H9 (cell line): Measurements from ENCODE around the gene NR2C1. TPM values are rescaled to one million over a fixed set of nuclear protein-coding genes. Genes with fewer than 3 reads are reported as not detected.

Experiments
- DNase-seq: peaks from one replicate; pipeline ENCODE4 v3.0.0-alpha.2; 2017
- H2AFZ ChIP-seq: one replicate; pipeline ENCODE4 v1.6.1; 2013; ENCODE audit warnings: mild to moderate bottlenecking, low read length, control low read depth, moderate library complexity
- H2AK5ac ChIP-seq: 2 replicates; pipeline ENCODE4 v1.6.1; 2013; ENCODE audit warnings: low read length, control low read depth, mixed read lengths; ENCODE audit not compliant: insufficient read length
- H2BK120ac ChIP-seq: one replicate; pipeline ENCODE4 v1.6.1; 2013; ENCODE audit warnings: low read depth, mild to moderate bottlenecking, low read length, control low read depth, inconsistent platforms; ENCODE audit not compliant: poor library complexity, severe bottlenecking
- H2BK12ac ChIP-seq: 2 replicates; pipeline ENCODE4 v1.6.1; 2013; ENCODE audit warnings: low read length, control low read depth, mixed read lengths, low read depth; ENCODE audit not compliant: insufficient read length
- H2BK15ac ChIP-seq: 2 replicates; pipeline ENCODE4 v1.6.1; 2013; ENCODE audit warnings: low read depth, low read length, control low read depth
- H2BK20ac ChIP-seq: one replicate; pipeline ENCODE4 v1.6.1; 2013; ENCODE audit warnings: low read depth, mild to moderate bottlenecking, low read length, control low read depth, inconsistent platforms; ENCODE audit not compliant: poor library complexity, severe bottlenecking
- H2BK5ac ChIP-seq: 2 replicates; pipeline ENCODE4 v1.6.1; 2013; ENCODE audit warnings: low read length, control low read depth, mixed read lengths; ENCODE audit not compliant: insufficient read length
- H3K14ac ChIP-seq: 2 replicates; pipeline ENCODE4 v1.6.1; 2013; ENCODE audit warnings: low read length, control low read depth; ENCODE audit not compliant: insufficient read depth
- H3K18ac ChIP-seq: 2 replicates; pipeline ENCODE4 v1.6.1; 2013; ENCODE audit warnings: low read depth, mild to moderate bottlenecking, mixed read lengths, low read length, control low read depth; ENCODE audit not compliant: insufficient read length
- H3K23ac ChIP-seq: 2 replicates; pipeline ENCODE4 v1.6.1; 2013; ENCODE audit warnings: low read length, control low read depth, mixed read lengths, low read depth; ENCODE audit not compliant: insufficient read length
- H3K23me2 ChIP-seq: 2 replicates; pipeline ENCODE4 v1.6.1; 2013; ENCODE audit warnings: low read depth, mild to moderate bottlenecking, mixed read lengths, low read length, control low read depth; ENCODE audit not compliant: insufficient read length, poor library complexity, severe bottlenecking
- H3K27ac ChIP-seq: 2 replicates; pipeline ENCODE4 v1.5.1; 2013; ENCODE audit warnings: low read length, control low read depth, mixed read lengths, low read depth; ENCODE audit not compliant: insufficient read length
- H3K27me3 ChIP-seq: 2 replicates; pipeline ENCODE4 v1.6.1; 2013; ENCODE audit warnings: low read length, control low read depth, inconsistent platforms; ENCODE audit not compliant: insufficient read depth
- H3K4ac ChIP-seq: 2 replicates; pipeline ENCODE4 v1.6.1; 2013; ENCODE audit warnings: low read depth, mild to moderate bottlenecking, control low read depth, inconsistent platforms, low read length, moderate library complexity
- H3K4me1 ChIP-seq: 2 replicates; pipeline ENCODE4 v1.6.1; 2013; ENCODE audit warnings: low read length, control low read depth, inconsistent platforms; ENCODE audit not compliant: insufficient read depth
- H3K4me2 ChIP-seq: 2 replicates; pipeline ENCODE4 v1.6.1; 2013; ENCODE audit warnings: low read length, control low read depth, mixed read lengths; ENCODE audit not compliant: insufficient read length, insufficient read depth
- H3K56ac ChIP-seq: 2 replicates; pipeline ENCODE4 v1.6.1; 2013; ENCODE audit warnings: low read depth, mild to moderate bottlenecking, mixed read lengths, low read length, control low read depth; ENCODE audit not compliant: insufficient read length
- H3K79me1 ChIP-seq: 2 replicates; pipeline ENCODE4 v1.6.1; 2013; ENCODE audit warnings: low read depth, mild to moderate bottlenecking, moderate library complexity, low read length, control low read depth, inconsistent platforms; ENCODE audit not compliant: insufficient read depth, poor library complexity, severe bottlenecking
- H3K79me2 ChIP-seq: 2 replicates; pipeline ENCODE4 v1.6.1; 2013; ENCODE audit warnings: low read length, control low read depth, inconsistent platforms; ENCODE audit not compliant: insufficient read depth
- H3K9ac ChIP-seq: 2 replicates; pipeline ENCODE4 v1.6.1; 2013; ENCODE audit warnings: low read length, control low read depth, mixed read lengths; ENCODE audit not compliant: insufficient read length; ENCODE audit errors: extremely low read depth
- H3K9me3 ChIP-seq: one replicate; pipeline ENCODE4 v1.6.1; 2013; ENCODE audit warnings: low read depth, low read length, inconsistent platforms; ENCODE audit not compliant: control insufficient read depth
- H3T11ph ChIP-seq: one replicate; pipeline ENCODE4 v1.6.1; 2013; ENCODE audit warnings: mild to moderate bottlenecking, low read length, control low read depth, inconsistent platforms
- H4K20me1 ChIP-seq: one replicate; pipeline ENCODE4 v1.6.1; 2013; ENCODE audit not compliant: control insufficient read depth, insufficient read length, insufficient read depth
- H4K5ac ChIP-seq: 2 replicates; pipeline ENCODE4 v1.6.1; 2013; ENCODE audit warnings: low read depth, mild to moderate bottlenecking, mixed read lengths, low read length, control low read depth; ENCODE audit not compliant: insufficient read length
- H4K8ac ChIP-seq: replicated peaks from 2 replicates; pipeline ENCODE4 v1.6.1; 2013; ENCODE audit warnings: low read length, control low read depth, mixed read lengths, low read depth; ENCODE audit not compliant: insufficient read length
- H4K91ac ChIP-seq: 2 replicates; pipeline ENCODE4 v1.6.1; 2013; ENCODE audit warnings: low read depth, mild to moderate bottlenecking, moderate library complexity, mixed read lengths, low read length, control low read depth; ENCODE audit not compliant: insufficient read length
- H3K27ac Mint-ChIP-seq, 3 experiments: 2 replicates in 2 of 3; 3 replicates in 1 of 3; pipeline ENCODE4 v1.8.0; 2020 to 2021; ENCODE audit warnings: mixed read lengths in 3 of 3, mild to moderate bottlenecking in 1 of 3, moderate library complexity in 1 of 3
- H3K27me3 Mint-ChIP-seq: 2 replicates; pipeline ENCODE4 v1.8.0; 2021; ENCODE audit warnings: low read depth, mild to moderate bottlenecking, moderate library complexity, mixed read lengths
- H3K36me3 Mint-ChIP-seq, 3 experiments: 2 replicates in 2 of 3; 3 replicates in 1 of 3; pipeline ENCODE4 v1.8.0; 2020 to 2021; ENCODE audit warnings: low read depth in 3 of 3, mixed read lengths in 3 of 3; ENCODE audit not compliant: insufficient read depth in 1 of 3
- H3K4me1 Mint-ChIP-seq, 2 experiments: 2 replicates each; pipeline ENCODE4 v1.8.0; 2020; ENCODE audit warnings: mixed read lengths in 2 of 2
- H3K4me3 Mint-ChIP-seq, 2 experiments: 2 replicates in 1 of 2; 3 replicates in 1 of 2; pipeline ENCODE4 v1.8.0; 2020 to 2021; ENCODE audit warnings: mild to moderate bottlenecking in 2 of 2, mixed read lengths in 2 of 2, moderate library complexity in 1 of 2
- H3K9me3 Mint-ChIP-seq, 2 experiments: 2 replicates in 1 of 2; 3 replicates in 1 of 2; pipeline ENCODE4 v1.8.0; 2020; ENCODE audit warnings: mild to moderate bottlenecking in 2 of 2, mixed read lengths in 2 of 2, moderate library complexity in 1 of 2
- CTCF ChIP-seq: fragments of 200-600 bp; sonication (generic); conservative IDR thresholded peaks from 3 replicates; pipeline ENCODE4 v1.8.0; 2021; ENCODE audit warnings: antibody characterized with exemption, mild to moderate bottlenecking
- WGBS: extraction: QIAGEN DNeasy Blood & Tissue Kit; methylation state at CpG from one replicate; pipeline ENCODE4 v1.1.7; 2013; ENCODE audit warnings: missing lambda C conversion rate, low lambda C conversion rate, mixed read lengths; ENCODE audit not compliant: insufficient read length; ENCODE audit errors: extremely low coverage; 5-methylcytosine and 5-hydroxymethylcytosine counted together
- total RNA-seq: library from RNA; stranded (reverse); gene quantifications from 2 replicates; pipeline ENCODE4 v1.2.1, GENCODE V29; 2021

NR2C1 gene
- total RNA-seq, 1 experiment from 2014 or later: 47.0 TPM

- WGBS: no CpG with 5 or more reads among the region's 8 CpGs
Observed at GRCh38 chr12:95105540-95105939, 32.1 kb upstream of the NR2C1 start.

More at GRCh38 chr12:95105540-95105939, 32.1 kb upstream of the NR2C1 start:
- Histone ChIP-seq H3K4me2 (no peak overlapping the region), H3K27me3 (no peaks in the 10 kb centered on the region), H3K79me1 (no peaks in the 10 kb centered on the region), H4K91ac (no peak overlapping the region), H2BK120ac (no peak overlapping the region), H4K20me1 (no peaks in the 10 kb centered on the region), H4K5ac (no peak overlapping the region), H2BK5ac (no peak overlapping the region), H3K4me1 (no peaks in the 10 kb centered on the region), H3K23me2 (no peaks in the 10 kb centered on the region), H3K79me2 (no peaks in the 10 kb centered on the region), H3K18ac (no peak overlapping the region), H2AFZ (no peak overlapping the region), H3T11ph (no peak overlapping the region), H3K14ac (no peak overlapping the region), H2BK12ac (no peak overlapping the region), H4K8ac (no peak overlapping the region), H2AK5ac (no peak overlapping the region), H3K23ac (no peak overlapping the region), H2BK15ac (no peak overlapping the region), H3K9ac (no peak overlapping the region), H3K56ac (no peak overlapping the region), H2BK20ac (no peak overlapping the region), H3K4ac (no peak overlapping the region), H3K9me3 (no peaks in the 10 kb centered on the region), H3K27ac (no peak overlapping the region)
- no peak for TF ChIP-seq CTCF
- Mint-ChIP-seq H3K9me3 (no peaks in the 10 kb centered on the region), H3K4me3 (no peak overlapping the region), H3K36me3 (peaks cover 26 to 72% (median 60%) of the 10 kb centered on the region in 3 experiments; a peak in 6 of 7 replicates), H3K4me1 (no peaks in the 10 kb centered on the region), H3K27ac (peak overlapping the region in 2 of 3 experiments; percentile 35 to 59; a peak in 2 of 7 replicates), H3K27me3 (no peaks in the 10 kb centered on the region)
- DNase-seq: no peak
